ENCODE data around the gene SEPHS2. TPM values are rescaled to one million over a fixed set of nuclear protein-coding genes. Genes with fewer than 3 reads are reported as not detected.
"Not testable (repeated sequence)": the region's sequence is repeated elsewhere in the genome, so short reads cannot be mapped to it uniquely, and the experiment has no call there.

SEPHS2 gene
- total RNA-seq, 2 donors from 2014 or later, result 93.3 to 156 TPM

DNA sequence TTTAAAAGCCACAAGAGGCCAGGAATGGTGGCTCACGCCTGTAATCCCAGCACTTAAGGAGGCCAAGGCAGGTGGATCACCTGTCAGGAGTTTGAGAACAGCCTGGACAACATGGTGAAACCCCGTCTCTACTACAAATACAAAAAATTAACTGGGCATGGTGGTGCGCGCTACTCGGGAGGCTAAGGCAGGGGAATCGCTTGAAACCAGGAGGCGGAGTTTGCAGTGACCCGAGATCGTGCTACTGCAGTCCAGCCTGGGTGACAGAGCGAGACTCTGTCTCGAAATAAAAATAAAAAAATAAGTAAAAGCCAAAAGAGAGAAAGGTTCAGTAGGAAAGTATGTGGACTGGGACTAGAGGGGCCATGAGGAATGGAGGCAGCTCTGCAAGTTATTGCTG, 13.8 kb upstream of the SEPHS2 start:
- TF ChIP-seq, protein P1, sequence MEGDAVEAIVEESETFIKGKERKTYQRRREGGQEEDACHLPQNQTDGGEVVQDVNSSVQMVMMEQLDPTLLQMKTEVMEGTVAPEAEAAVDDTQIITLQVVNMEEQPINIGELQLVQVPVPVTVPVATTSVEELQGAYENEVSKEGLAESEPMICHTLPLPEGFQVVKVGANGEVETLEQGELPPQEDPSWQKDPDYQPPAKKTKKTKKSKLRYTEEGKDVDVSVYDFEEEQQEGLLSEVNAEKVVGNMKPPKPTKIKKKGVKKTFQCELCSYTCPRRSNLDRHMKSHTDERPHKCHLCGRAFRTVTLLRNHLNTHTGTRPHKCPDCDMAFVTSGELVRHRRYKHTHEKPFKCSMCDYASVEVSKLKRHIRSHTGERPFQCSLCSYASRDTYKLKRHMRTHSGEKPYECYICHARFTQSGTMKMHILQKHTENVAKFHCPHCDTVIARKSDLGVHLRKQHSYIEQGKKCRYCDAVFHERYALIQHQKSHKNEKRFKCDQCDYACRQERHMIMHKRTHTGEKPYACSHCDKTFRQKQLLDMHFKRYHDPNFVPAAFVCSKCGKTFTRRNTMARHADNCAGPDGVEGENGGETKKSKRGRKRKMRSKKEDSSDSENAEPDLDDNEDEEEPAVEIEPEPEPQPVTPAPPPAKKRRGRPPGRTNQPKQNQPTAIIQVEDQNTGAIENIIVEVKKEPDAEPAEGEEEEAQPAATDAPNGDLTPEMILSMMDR (IDR thresholded peaks at IDR 0.05), result no peak
- no peak for DNase-seq
- Histone ChIP-seq H3K9me3 (no peaks in the 10 kb centered on the region), H3K27me3 (no peaks in the 10 kb centered on the region), H3K4me3 (no peak overlapping the region), H3K4me1 (no peaks in the 10 kb centered on the region), H3K27ac (peak overlapping the region; percentile 27), H3K36me3 (no peaks in the 10 kb centered on the region), H3K9ac (ENCODE audit: low read depth in 2 of 2, low read length in 2 of 2) (no peak overlapping the region)
- intact Hi-C loops (cut with DNase I), result no loop called here

DNA sequence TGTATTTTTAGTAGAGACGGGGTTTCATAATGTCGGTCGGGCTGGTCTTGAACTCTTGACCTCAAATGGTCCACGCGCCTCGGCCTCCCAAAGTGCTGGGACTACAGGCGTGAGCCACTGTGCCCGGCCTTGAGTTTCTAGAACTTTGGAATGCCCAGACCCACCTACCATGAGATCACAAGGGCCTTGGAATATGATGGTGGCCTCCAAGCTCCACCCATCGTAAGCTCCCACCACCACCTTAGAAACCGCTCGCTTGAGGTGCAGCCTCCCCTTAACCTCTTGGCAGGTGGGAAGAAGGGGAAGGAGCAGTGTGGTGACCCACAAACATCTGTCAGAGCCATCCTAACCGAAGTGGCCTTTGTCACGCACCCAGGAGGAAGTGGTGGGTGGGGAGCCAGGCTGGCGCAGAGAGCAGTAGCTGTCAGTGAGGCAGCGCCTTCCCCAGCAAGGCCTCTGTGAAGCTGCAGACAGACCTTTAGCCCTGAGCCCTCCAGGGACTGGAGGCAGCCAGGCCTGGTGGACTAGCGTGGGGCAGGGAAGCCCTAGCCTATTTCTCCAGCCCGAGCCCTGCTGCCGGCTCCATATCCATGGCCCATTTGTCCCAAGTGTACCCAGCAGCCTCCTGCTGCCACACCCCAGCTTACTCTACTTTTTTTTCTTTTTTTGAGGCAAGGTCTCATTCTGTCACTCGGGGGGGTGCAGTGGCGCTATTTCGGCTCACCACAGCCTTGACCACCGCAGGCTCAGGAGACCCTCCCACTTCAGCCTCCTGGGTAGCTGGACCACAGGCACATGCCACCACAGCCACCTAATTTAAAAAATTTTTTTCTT, 13.1 kb upstream of the SEPHS2 start:
- Histone ChIP-seq H3K9ac (ENCODE audit: low read depth in 2 of 2, low read length in 2 of 2) (no peak overlapping the region), H3K4me3 (no peak overlapping the region), H3K36me3 (no peaks in the 10 kb centered on the region), H3K9me3 (no peaks in the 10 kb centered on the region), H3K27me3 (no peaks in the 10 kb centered on the region), H3K27ac (peak overlapping the region; percentile 27), H3K4me1 (no peaks in the 10 kb centered on the region)
- intact Hi-C loops (cut with DNase I), result no loop called here
- DNase-seq, result peak; percentile 51
- TF ChIP-seq, protein P1 (IDR thresholded peaks at IDR 0.05), result no peak

DNA sequence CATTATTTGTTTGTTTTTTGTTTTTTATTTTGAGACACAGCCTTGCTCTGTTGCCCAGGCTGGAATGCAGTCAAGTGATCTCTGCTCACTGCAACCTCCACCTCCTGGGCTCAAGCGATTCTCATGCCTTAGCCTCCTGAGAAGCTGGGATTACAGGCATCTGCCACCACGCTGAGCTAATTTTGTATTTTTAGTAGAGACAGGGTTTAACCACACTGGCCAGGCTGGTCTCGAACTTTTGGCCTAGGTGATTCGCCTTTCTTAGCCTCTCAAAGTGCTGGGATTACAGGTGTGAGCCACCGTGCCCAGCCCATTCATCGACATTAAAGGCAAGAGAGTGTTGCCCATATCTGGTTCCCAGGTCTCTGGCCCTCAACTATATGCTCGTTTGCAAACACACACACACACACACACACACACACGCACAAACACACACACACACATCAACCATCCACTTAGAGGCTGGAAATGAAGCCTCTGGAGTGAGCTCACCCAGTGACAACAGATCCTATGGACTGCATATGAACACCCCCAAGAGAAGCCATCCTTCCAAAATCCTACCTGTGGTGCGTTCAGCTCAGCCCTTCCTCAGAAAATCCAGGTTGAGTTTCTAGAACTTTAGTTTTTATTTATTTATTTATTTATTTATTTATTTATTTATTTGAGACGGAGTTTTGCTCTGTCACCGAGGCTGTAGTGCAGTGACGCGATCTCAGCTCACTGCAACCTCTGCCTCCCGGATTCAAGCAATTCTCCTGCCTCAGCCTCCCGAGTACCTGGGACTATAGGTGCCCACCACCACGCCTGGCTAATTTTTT, 12.3 kb upstream of the SEPHS2 start:
- no peak for DNase-seq
- H3K4me3 ChIP-seq, result no peak overlapping the region
- no peaks in the 10 kb centered on the region for H3K9me3 ChIP-seq
- no peaks in the 10 kb centered on the region for H3K27me3 ChIP-seq
- no peaks in the 10 kb centered on the region for H3K36me3 ChIP-seq
- H3K4me1 ChIP-seq, result no peaks in the 10 kb centered on the region
- H3K9ac ChIP-seq (ENCODE audit: low read depth in 2 of 2, low read length in 2 of 2), result no peak overlapping the region
- TF ChIP-seq, protein P1 (IDR thresholded peaks at IDR 0.05), result no peak
- intact Hi-C loops (cut with DNase I), result no loop called here
- H3K27ac ChIP-seq, result no peak overlapping the region

DNA sequence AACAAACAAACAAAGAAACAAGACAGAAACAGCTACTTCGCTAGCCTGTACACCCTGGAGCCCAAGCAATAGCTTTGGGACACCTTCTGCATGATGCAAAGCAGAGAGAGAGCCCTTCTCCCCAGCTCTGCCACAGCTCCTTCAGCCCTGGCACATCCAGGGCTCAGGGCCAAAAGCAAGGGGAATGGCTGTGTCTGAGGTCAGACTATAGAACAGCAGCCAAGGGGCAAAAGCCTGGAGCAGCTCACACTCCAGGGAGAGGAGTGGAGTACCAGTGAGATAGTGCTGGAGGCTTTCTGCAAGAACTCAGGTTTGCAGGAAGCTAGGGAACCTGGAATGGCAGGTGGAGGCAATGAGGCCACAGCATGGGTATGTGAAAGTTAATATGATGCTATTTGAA, 11.6 kb upstream of the SEPHS2 start:
- intact Hi-C loops (cut with DNase I), result no loop called here
- no peaks in the 10 kb centered on the region for H3K27me3 ChIP-seq
- H3K9ac ChIP-seq (ENCODE audit: low read depth in 2 of 2, low read length in 2 of 2), result no peak overlapping the region
- no peak for DNase-seq
- no peaks in the 10 kb centered on the region for H3K36me3 ChIP-seq
- TF ChIP-seq, protein P1 (IDR thresholded peaks at IDR 0.05), result no peak
- no peaks in the 10 kb centered on the region for H3K9me3 ChIP-seq
- H3K27ac ChIP-seq, result no peak overlapping the region
- H3K4me1 ChIP-seq, result no peaks in the 10 kb centered on the region
- H3K4me3 ChIP-seq, result no peak overlapping the region

DNA sequence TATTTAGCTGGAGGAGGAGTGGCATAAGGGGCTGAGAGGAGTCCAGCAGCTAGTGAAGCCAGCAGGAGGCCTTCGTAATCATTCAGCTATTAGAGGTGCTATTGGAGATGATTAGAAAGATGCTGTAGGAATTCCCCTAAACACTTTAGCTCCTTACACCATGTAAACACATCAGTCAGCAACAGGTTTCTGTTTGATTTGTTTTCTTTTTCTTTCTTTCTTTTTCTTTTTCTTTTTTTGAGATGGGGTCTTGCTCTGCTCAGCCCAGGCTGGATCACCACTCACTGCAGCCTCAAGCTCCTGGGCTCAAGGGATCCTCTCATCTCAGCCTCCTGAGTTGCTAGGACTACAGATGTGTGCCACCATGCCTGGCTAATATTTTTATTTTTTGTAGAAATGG, 10.6 kb upstream of the SEPHS2 start:
- Histone ChIP-seq H3K36me3 (no peaks in the 10 kb centered on the region), H3K9ac (ENCODE audit: low read depth in 2 of 2, low read length in 2 of 2) (no peak overlapping the region), H3K4me1 (no peaks in the 10 kb centered on the region), H3K27me3 (no peaks in the 10 kb centered on the region), H3K4me3 (no peak overlapping the region), H3K9me3 (no peaks in the 10 kb centered on the region), H3K27ac (no peak overlapping the region)
- TF ChIP-seq, protein P1 (IDR thresholded peaks at IDR 0.05), result no peak
- intact Hi-C loops (cut with DNase I), result no loop called here
- no peak for DNase-seq

DNA sequence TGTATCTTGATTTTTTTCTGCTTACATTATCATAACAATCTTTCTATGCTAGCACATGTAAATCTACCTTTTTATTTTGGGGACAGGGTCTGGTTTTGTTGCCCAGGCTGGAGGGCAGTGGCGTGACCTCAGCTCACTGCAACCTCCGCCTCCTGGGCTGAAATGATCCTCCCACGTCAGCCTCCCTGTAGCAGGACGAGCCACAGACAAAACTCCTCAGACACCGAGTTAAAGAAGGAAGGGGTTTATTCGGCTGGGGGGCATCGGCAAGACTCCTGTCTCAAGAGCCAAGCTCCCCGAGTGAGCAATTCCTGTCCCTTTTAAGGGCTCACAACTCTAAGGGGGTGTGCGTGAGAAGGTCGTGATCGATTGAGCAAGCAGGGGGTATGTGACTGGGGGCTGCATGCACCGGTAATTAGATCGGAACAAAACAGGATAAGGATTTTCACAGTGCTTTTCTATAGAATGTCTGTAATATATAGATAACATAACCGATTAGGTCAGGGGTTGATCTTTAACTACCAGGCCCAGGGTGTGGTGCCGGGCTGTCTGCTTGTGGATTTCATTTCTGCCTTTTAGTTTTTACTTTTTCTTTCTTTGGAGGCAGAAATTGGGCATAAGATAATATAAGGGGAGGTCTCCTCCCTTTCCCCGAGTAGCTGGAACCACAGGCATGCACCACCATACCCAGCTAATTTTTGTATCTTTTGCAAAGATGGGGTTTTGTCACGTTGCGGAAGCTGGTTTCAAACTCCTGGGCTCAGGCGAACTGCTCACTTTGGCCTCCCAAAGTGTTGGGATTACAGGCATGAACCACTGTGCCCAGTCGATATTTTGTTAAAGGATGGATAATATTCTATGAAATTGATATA, 7.3 kb upstream of the SEPHS2 start:
- intact Hi-C loops (cut with DNase I); H3K4me3 ChIP-seq; H3K9me3 ChIP-seq; H3K9ac ChIP-seq (ENCODE audit: low read depth in 2 of 2, low read length in 2 of 2); H3K4me1 ChIP-seq; DNase-seq; H3K27ac ChIP-seq; H3K27me3 ChIP-seq; H3K36me3 ChIP-seq: not testable (repeated sequence)

Measured in colonic mucosa (tissue), 4 donors.